22Rv1 (cell line): ENCODE measurements around the gene SNED1.

Experiments
- H3K27ac ChIP-seq: fragments of 450-650 bp; 2 replicates; pipeline ENCODE4 v1.5.1; 2017
- ZFX ChIP-seq: fragments of 450-650 bp; IDR thresholded peaks from 2 replicates; pipeline ENCODE4 v1.6.1; 2017; ENCODE audit warnings: antibody characterized with exemption, borderline replicate concordance
- TF ChIP-seq, protein P1 (sequence below): fragments of 450-650 bp; IDR thresholded peaks from 2 replicates; pipeline ENCODE4 v1.5.1; 2017; ENCODE audit warnings: mild to moderate bottlenecking

The SNED1 gene

GRCh38 chr2:240983361-240983995 lies 14.9 kb upstream of the SNED1 start:
- H3K27ac ChIP-seq = no peak overlapping the region
- TF ChIP-seq, protein P1, sequence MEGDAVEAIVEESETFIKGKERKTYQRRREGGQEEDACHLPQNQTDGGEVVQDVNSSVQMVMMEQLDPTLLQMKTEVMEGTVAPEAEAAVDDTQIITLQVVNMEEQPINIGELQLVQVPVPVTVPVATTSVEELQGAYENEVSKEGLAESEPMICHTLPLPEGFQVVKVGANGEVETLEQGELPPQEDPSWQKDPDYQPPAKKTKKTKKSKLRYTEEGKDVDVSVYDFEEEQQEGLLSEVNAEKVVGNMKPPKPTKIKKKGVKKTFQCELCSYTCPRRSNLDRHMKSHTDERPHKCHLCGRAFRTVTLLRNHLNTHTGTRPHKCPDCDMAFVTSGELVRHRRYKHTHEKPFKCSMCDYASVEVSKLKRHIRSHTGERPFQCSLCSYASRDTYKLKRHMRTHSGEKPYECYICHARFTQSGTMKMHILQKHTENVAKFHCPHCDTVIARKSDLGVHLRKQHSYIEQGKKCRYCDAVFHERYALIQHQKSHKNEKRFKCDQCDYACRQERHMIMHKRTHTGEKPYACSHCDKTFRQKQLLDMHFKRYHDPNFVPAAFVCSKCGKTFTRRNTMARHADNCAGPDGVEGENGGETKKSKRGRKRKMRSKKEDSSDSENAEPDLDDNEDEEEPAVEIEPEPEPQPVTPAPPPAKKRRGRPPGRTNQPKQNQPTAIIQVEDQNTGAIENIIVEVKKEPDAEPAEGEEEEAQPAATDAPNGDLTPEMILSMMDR = peak; percentile 93
- no peak for TF ChIP-seq ZFX

DNA sequence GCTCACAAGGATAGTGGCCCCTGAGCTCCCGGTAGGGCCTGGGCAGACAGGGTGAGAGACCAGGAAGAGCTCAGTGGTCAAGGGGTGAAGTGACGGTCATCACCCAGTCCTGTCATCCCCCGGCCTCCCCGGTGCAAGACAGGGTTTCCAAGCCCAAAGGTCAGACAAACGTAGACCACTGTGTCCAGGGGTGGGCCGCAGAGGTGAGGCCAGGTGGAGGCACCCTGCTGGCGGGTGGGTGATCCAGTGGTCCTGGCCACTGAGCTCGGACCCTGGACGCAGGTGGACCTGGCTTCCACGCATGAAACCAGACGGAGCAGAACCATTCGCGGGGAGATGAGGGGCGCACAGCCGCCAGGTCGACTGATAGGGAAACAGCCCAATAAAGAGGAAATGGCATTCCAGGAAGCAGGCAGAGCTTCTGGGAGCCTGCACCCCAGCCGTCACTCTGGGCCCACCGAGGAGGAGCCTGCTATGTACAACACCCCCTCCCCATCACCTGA lies 14.4 kb upstream of the SNED1 start:
- TF ChIP-seq, protein P1 = no peak
- no peak overlapping the region for H3K27ac ChIP-seq

DNA sequence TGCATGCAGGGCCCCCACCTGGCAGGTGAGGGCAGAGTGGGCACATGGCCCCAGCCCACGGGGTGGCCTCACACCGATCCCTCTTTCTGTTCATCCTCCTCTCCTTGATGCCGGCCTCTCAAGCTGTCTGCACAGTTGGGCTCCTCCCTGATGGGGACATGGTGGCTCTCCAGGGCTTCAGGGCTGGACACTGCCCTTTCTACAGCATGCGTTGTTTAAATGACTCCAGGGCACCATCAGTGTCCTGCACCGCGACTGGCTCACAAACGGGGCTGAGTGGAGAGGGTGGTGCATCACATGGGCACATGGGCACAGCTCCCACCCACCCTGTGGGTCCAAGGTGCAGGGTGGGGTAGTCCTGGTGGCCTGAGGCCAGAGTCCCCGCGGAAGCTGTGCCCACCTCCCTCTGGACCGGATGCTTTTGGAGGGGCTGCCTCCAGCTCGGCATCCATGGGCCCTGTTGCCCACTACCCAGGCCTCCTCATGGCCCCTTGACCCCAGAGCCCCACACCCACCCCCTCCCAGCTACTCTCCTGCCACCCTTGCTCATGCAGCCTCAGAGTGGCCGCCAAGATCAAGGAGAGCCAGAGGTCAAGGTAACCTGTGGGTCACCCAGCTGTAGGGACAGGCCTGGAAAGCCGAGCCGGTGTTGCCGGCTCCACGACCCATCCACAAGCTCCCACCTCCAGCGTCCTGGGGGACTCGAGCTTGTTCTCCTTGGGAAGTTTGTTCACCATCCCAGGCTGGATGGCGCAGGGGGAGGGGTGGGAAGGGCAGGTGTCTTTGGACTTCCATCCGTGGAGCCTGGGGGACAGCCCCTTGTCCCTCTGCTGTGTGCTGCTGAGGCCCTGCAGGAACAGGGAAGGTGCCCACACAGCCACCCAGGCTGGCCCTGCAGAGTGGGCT lies 12.3 kb upstream of the SNED1 start:
- H3K27ac ChIP-seq = no peak overlapping the region
- TF ChIP-seq, protein P1 = no peak

GRCh38 chr2:240986787-240987411 lies 11.5 kb upstream of the SNED1 start:
- TF ChIP-seq, protein P1 = no peak
- no peak for TF ChIP-seq ZFX
- H3K27ac ChIP-seq = no peak overlapping the region

GRCh38 chr2:240987588-240987987 lies 10.8 kb upstream of the SNED1 start:
- no peak overlapping the region for H3K27ac ChIP-seq
- TF ChIP-seq ZFX = no peak
- TF ChIP-seq, protein P1 = no peak

- no peak overlapping the region for H3K27ac ChIP-seq
- TF ChIP-seq, protein P1 = no peak
- TF ChIP-seq ZFX = no peak
Measured at GRCh38 chr2:240988146-240988545, 10.3 kb upstream of the SNED1 start.
